CD4-positive, alpha-beta T cell (primary cell): ENCODE data around the gene ANKRD28. TPM values are rescaled to one million over a fixed set of nuclear protein-coding genes. Genes with fewer than 3 reads are reported as not detected.

Source experiments
- ATAC-seq: fragments of 200-7000 bp; cut with Tn5 transposase; one replicate; pipeline ENCODE4 v1.10.0; 2022; ENCODE audit warnings: mild to moderate bottlenecking; ENCODE audit not compliant: poor library complexity
- CTCF ChIA-PET: fragments of 350-600 bp; sonication (Branson Sonifier 250); formaldehyde crosslinking; loops from one replicate; lab custom pipeline; 2021; ENCODE audit warnings: antibody characterized with exemption, inconsistent platforms; lab: Charles Lee
- POLR2A ChIA-PET: fragments of 350-600 bp; sonication (Branson Sonifier 250); formaldehyde crosslinking; loops from one replicate; lab custom pipeline; 2021; ENCODE audit warnings: antibody characterized with exemption, inconsistent platforms; lab: Charles Lee
- DNase-seq, 14 experiments: peaks; one replicate each; pipeline ENCODE4 v3.0.0-alpha.2; 2013 to 2020; ENCODE audit warnings: mixed read lengths in 2 of 14
- H3K27ac ChIP-seq, 2 donors: one replicate each; pipeline versions ENCODE4 v1.5.1 to v1.7.0; 2013; ENCODE audit warnings: low read length in 2 of 2, low read depth in 1 of 2, mild to moderate bottlenecking in 1 of 2
- H3K27me3 ChIP-seq, 2 experiments: 1 replicate in 1 of 2; 2 replicates in 1 of 2; pipeline versions ENCODE4 v1.6.1 to v1.7.0; 2013; ENCODE audit warnings: low read length in 2 of 2, control low read depth in 1 of 2, mild to moderate bottlenecking in 1 of 2, moderate library complexity in 1 of 2; ENCODE audit not compliant: insufficient read depth in 2 of 2, control insufficient read depth in 1 of 2
- H3K36me3 ChIP-seq: one replicate; pipeline ENCODE4 v1.6.1; 2013; ENCODE audit warnings: low read length, control low read depth; ENCODE audit not compliant: insufficient read depth
- H3K4me1 ChIP-seq: one replicate; pipeline ENCODE4 v1.6.1; 2013; ENCODE audit warnings: low read length, control low read depth; ENCODE audit not compliant: insufficient read depth
- H3K4me3 ChIP-seq: one replicate; pipeline ENCODE4 v1.5.1; 2013; ENCODE audit warnings: mild to moderate bottlenecking, low read length, moderate library complexity
- H3K9me3 ChIP-seq, 2 experiments: 1 replicate in 1 of 2; 2 replicates in 1 of 2; pipeline versions ENCODE4 v1.6.1 to v1.7.0; 2013; ENCODE audit warnings: low read length in 2 of 2, mild to moderate bottlenecking in 2 of 2, control low read depth in 1 of 2, moderate library complexity in 1 of 2; ENCODE audit not compliant: control insufficient read depth in 1 of 2, insufficient read depth in 1 of 2
- H3K27ac Mint-ChIP-seq: one replicate; pipeline ENCODE4 v1.8.0; 2020; ENCODE audit warnings: mixed read lengths
- H3K27me3 Mint-ChIP-seq: one replicate; pipeline ENCODE4 v1.8.0; 2021; ENCODE audit warnings: mixed read lengths
- H3K36me3 Mint-ChIP-seq: one replicate; pipeline ENCODE4 v1.8.0; 2021; ENCODE audit warnings: low read depth, mixed read lengths
- H3K4me1 Mint-ChIP-seq: one replicate; pipeline ENCODE4 v1.8.0; 2021; ENCODE audit warnings: low read depth, mixed read lengths
- H3K4me3 Mint-ChIP-seq: one replicate; pipeline ENCODE4 v1.8.0; 2020; ENCODE audit warnings: mild to moderate bottlenecking, mixed read lengths
- H3K9me3 Mint-ChIP-seq: one replicate; pipeline ENCODE4 v1.8.0; 2020; ENCODE audit warnings: mixed read lengths
- CTCF ChIP-seq: fragments of 200-600 bp; IDR thresholded peaks from one replicate; pipeline ENCODE4 v1.8.0; 2022; ENCODE audit warnings: antibody characterized with exemption, mild to moderate bottlenecking
- intact Hi-C, 2 experiments: fragments of 100-400 bp; cut with DNase I in 1 of 2; cut with micrococcal nuclease in 1 of 2; formaldehyde crosslinking; loops; one replicate each; pipeline versions ENCODE4 v1.15.1 to v1.9.0; 2023 to 2025; cut with DNase I, micrococcal nuclease
- total RNA-seq, 174 experiments: library from RNA in 2 of 174; stranded (reverse) in 2 of 174; gene quantifications; one replicate each; pipeline ENCODE4 v1.2.3 and lab custom pipeline; 2021 to 2026

ANKRD28 gene
- total RNA-seq, 2 experiments from 2014 or later = 36.6 to 43.1 TPM

- H3K4me1 Mint-ChIP-seq = peaks cover 30% of the 10 kb centered on the region
- intact Hi-C loops = no loop called here
- H3K27me3 ChIP-seq = no peaks in the 10 kb centered on the region
- no peak overlapping the region for H3K27ac Mint-ChIP-seq
- peaks cover 8% of the 10 kb centered on the region for H3K9me3 Mint-ChIP-seq
- no peak for ATAC-seq
- ChIA-PET POLR2A (no interaction called here), CTCF (no interaction called here)
- H3K27ac ChIP-seq = no peak overlapping the region
- H3K36me3 ChIP-seq = no peaks in the 10 kb centered on the region
- peaks cover 22% of the 10 kb centered on the region for H3K36me3 Mint-ChIP-seq
- peaks cover 36 to 42% of the 10 kb centered on the region in 2 experiments for H3K9me3 ChIP-seq
- DNase-seq = no peak
- TF ChIP-seq CTCF = no peak
- H3K4me3 Mint-ChIP-seq = no peak overlapping the region
- no peak overlapping the region for H3K4me3 ChIP-seq
- H3K27me3 Mint-ChIP-seq = no peaks in the 10 kb centered on the region
- peaks cover 13% of the 10 kb centered on the region for H3K4me1 ChIP-seq
These were observed 138.4 kb downstream of the ANKRD28 start for GRCh38 chr3:15659254-15659975.

GRCh38 chr3:15657016-15657415 is 140.8 kb downstream of the ANKRD28 start:
- ATAC-seq (no peak), DNase-seq (no peak)
- Mint-ChIP-seq H3K9me3 (peaks cover 8% of the 10 kb centered on the region), H3K4me3 (no peak overlapping the region), H3K36me3 (peaks cover 30% of the 10 kb centered on the region), H3K4me1 (peaks cover 30% of the 10 kb centered on the region), H3K27ac (no peak overlapping the region), H3K27me3 (no peaks in the 10 kb centered on the region)
- H3K4me1 ChIP-seq = peaks cover 13% of the 10 kb centered on the region
- no peaks in the 10 kb centered on the region for H3K27me3 ChIP-seq
- peaks cover 32 to 42% of the 10 kb centered on the region in 2 experiments for H3K9me3 ChIP-seq
- no peak for TF ChIP-seq CTCF
- no peak overlapping the region for H3K27ac ChIP-seq
- ChIA-PET CTCF (interaction anchor here (1.0 kb wide), 1 partner anchor 8 kb away, joined by 3 read pairs; no protein-coding TSS in a partner anchor), POLR2A (interaction anchor here (0.6 to 1.8 kb wide), 2 partner anchors 9 to 13 kb away, joined by 3 to 6 read pairs; no protein-coding TSS in a partner anchor)
- no peak overlapping the region for H3K4me3 ChIP-seq
- no peaks in the 10 kb centered on the region for H3K36me3 ChIP-seq
- intact Hi-C loops = no loop called here

- peaks cover 32 to 42% of the 10 kb centered on the region in 2 experiments for H3K9me3 ChIP-seq
- POLR2A ChIA-PET = no interaction called here
- Mint-ChIP-seq H3K27ac (no peak overlapping the region), H3K9me3 (peaks cover 8% of the 10 kb centered on the region), H3K36me3 (peaks cover 30% of the 10 kb centered on the region), H3K27me3 (no peaks in the 10 kb centered on the region), H3K4me1 (peaks cover 25% of the 10 kb centered on the region), H3K4me3 (no peak overlapping the region)
- no peak overlapping the region for H3K4me3 ChIP-seq
- no peak overlapping the region for H3K27ac ChIP-seq
- no peaks in the 10 kb centered on the region for H3K27me3 ChIP-seq
- no peak for ATAC-seq
- CTCF ChIA-PET = no interaction called here
- TF ChIP-seq CTCF = no peak
- intact Hi-C loops = no loop called here
- peaks cover 13% of the 10 kb centered on the region for H3K4me1 ChIP-seq
- no peaks in the 10 kb centered on the region for H3K36me3 ChIP-seq
- no peak for DNase-seq
These were observed 141.4 kb downstream of the ANKRD28 start for GRCh38 chr3:15656342-15656741.
